ENCODE results near the gene ZNF282.
"Not testable (repeated sequence)": the region's sequence is repeated elsewhere in the genome, so short reads cannot be mapped to it uniquely, and the experiment has no call there.

ZNF282 gene

GRCh38 chr7:149224352-149224751 is 29.0 kb downstream of the ZNF282 start:
- DNase-seq = no peak
- Histone ChIP-seq H3K36me3 (peaks cover 29% of the 10 kb centered on the region), H3K4me3 (ENCODE audit: low read depth, low read length) (no peak overlapping the region)

GRCh38 chr7:149225106-149225505 is 29.8 kb downstream of the ZNF282 start:
- H3K36me3 ChIP-seq = peaks cover 22% of the 10 kb centered on the region
- H3K4me1 ChIP-seq = no peaks in the 10 kb centered on the region
- peaks cover 2% of the 10 kb centered on the region for H3K27me3 ChIP-seq
- H3K4me3 ChIP-seq (ENCODE audit: low read depth, low read length) = no peak overlapping the region
- no peak for DNase-seq
- H3K9me3 ChIP-seq = no peaks in the 10 kb centered on the region
- no peak for TF ChIP-seq CTCF (IDR thresholded peaks at IDR 0.05; ENCODE audit: low read depth, low read length)

More at GRCh38 chr7:149224352-149224751, 29.0 kb downstream of the ZNF282 start:
- no peaks in the 10 kb centered on the region for H3K4me1 ChIP-seq
- no peaks in the 10 kb centered on the region for H3K9me3 ChIP-seq
- no peaks in the 10 kb centered on the region for H3K27me3 ChIP-seq
- TF ChIP-seq CTCF (IDR thresholded peaks at IDR 0.05; ENCODE audit: low read depth, low read length) = no peak

- no peak for DNase-seq
- no peaks in the 10 kb centered on the region for H3K9me3 ChIP-seq
These were observed 30.3 kb downstream of the ZNF282 start for GRCh38 chr7:149225656-149226055.

GRCh38 chr7:149226366-149226765 is 31.0 kb downstream of the ZNF282 start:
- H3K36me3 ChIP-seq = peaks cover 17% of the 10 kb centered on the region
- not testable (repeated sequence) for H3K4me1 ChIP-seq; H3K27me3 ChIP-seq; H3K4me3 ChIP-seq (ENCODE audit: low read depth, low read length); DNase-seq; H3K9me3 ChIP-seq

More at GRCh38 chr7:149225656-149226055, 30.3 kb downstream of the ZNF282 start:
- Histone ChIP-seq H3K4me3 (ENCODE audit: low read depth, low read length) (no peak overlapping the region), H3K27me3 (peaks cover 4% of the 10 kb centered on the region), H3K4me1 (no peaks in the 10 kb centered on the region), H3K36me3 (peaks cover 21% of the 10 kb centered on the region)
- no peak for TF ChIP-seq CTCF (IDR thresholded peaks at IDR 0.05; ENCODE audit: low read depth, low read length)

- DNase-seq = no peak
These were observed 31.6 kb downstream of the ZNF282 start for GRCh38 chr7:149226840-149227494.

GRCh38 chr7:149228831-149229471 is 33.6 kb downstream of the ZNF282 start:
- H3K9me3 ChIP-seq = no peaks in the 10 kb centered on the region
- no peak for TF ChIP-seq CTCF (IDR thresholded peaks at IDR 0.05; ENCODE audit: low read depth, low read length)
- DNase-seq = no peak
- no peaks in the 10 kb centered on the region for H3K4me1 ChIP-seq
- peaks cover 4% of the 10 kb centered on the region for H3K27me3 ChIP-seq
- H3K36me3 ChIP-seq = peaks cover 10% of the 10 kb centered on the region
- no peak overlapping the region for H3K4me3 ChIP-seq (ENCODE audit: low read depth, low read length)

More at GRCh38 chr7:149226840-149227494, 31.6 kb downstream of the ZNF282 start:
- Histone ChIP-seq H3K27me3 (peaks cover 4% of the 10 kb centered on the region), H3K4me3 (ENCODE audit: low read depth, low read length) (no peak overlapping the region), H3K4me1 (no peaks in the 10 kb centered on the region), H3K9me3 (no peaks in the 10 kb centered on the region), H3K36me3 (peaks cover 14% of the 10 kb centered on the region)
- TF ChIP-seq CTCF (IDR thresholded peaks at IDR 0.05; ENCODE audit: low read depth, low read length) = no peak

Measured in BE2C (cell line).